ENCODE results near the gene PCIF1.

The PCIF1 gene

DNA sequence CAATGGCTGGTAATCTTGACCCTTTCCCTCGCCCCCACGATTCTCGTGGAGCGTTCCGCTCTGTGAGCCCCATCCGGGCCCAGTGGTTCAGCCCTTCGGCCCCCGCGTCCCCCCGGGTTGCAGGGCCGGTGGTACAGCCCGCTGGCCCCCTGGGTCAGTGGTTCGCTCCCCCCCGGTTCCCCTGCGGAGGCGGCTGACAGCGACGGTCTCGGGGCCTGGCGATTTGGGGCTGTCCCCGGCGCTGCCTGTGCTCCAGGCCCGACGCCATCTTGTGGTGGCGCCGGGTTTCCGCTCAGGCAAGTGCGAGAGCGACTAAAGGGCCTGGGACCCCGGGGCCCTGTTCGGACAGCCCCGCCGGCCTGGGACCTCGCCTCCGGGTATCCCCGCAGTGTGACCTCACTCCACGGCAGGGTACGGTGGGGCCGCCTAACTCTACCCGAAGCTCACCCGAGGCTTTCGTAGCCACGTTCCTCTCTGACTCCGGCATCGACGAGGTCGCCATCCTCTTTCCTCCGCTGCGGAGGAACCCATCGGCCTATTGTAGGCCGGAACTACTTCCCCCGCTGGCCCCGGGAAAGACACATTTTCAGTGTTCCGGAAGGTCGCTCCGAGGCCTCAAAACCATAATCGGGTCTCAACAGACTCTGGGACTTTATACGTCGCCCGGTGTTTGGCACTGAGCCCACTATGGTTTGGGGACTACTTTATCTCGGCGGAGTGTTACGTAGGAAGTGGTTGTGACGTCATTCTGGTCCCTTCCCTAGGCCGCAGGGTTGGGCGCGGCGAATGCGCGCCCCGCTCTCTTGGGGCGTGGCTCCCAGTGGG is 37.4 kb downstream of the PCIF1 start, which contains the start of gene ZNF335 (continued):
- TF ChIP-seq, protein P1, sequence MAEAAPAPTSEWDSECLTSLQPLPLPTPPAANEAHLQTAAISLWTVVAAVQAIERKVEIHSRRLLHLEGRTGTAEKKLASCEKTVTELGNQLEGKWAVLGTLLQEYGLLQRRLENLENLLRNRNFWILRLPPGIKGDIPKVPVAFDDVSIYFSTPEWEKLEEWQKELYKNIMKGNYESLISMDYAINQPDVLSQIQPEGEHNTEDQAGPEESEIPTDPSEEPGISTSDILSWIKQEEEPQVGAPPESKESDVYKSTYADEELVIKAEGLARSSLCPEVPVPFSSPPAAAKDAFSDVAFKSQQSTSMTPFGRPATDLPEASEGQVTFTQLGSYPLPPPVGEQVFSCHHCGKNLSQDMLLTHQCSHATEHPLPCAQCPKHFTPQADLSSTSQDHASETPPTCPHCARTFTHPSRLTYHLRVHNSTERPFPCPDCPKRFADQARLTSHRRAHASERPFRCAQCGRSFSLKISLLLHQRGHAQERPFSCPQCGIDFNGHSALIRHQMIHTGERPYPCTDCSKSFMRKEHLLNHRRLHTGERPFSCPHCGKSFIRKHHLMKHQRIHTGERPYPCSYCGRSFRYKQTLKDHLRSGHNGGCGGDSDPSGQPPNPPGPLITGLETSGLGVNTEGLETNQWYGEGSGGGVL (tag by site-specific recombination; IDR thresholded peaks at IDR 0.05), result peak; percentile 32; the same call in 1 of the 2 replicates
- TF ChIP-seq ZNF155 (tag by site-specific recombination; IDR thresholded peaks at IDR 0.05) (0 out of 2 replicates have a peak, but pooled peaks have one; percentile 73), HOXA7 (CRISPR knock-in tag; IDR thresholded peaks at IDR 0.05; ENCODE audit: borderline replicate concordance) (no peak), ZNF623 (tag by site-specific recombination; IDR thresholded peaks at IDR 0.05) (peak; percentile 40; the same call in 1 of the 2 replicates), RBAK (tag by site-specific recombination; IDR thresholded peaks at IDR 0.05) (no peak), ZFP41 (tag by site-specific recombination; IDR thresholded peaks at IDR 0.05; ENCODE audit: borderline replicate concordance) (0 out of 2 replicates have a peak, but pooled peaks have one; percentile 50), ZNF311 (tag by site-specific recombination; IDR thresholded peaks at IDR 0.05; ENCODE audit: borderline replicate concordance) (no peak), ZNF133 (tag by site-specific recombination; IDR thresholded peaks at IDR 0.05) (no peak), ZNF548 (tag by site-specific recombination; IDR thresholded peaks at IDR 0.05) (no peak), ZNF654 (tag by site-specific recombination; IDR thresholded peaks at IDR 0.05; ENCODE audit: low read depth) (peak; percentile 27; the same call in 1 of the 2 replicates), BCL11B (tag by site-specific recombination; IDR thresholded peaks at IDR 0.05; ENCODE audit: low read depth) (peak; percentile 66; the same call in 1 of the 2 replicates), YY2 (tag by site-specific recombination; IDR thresholded peaks at IDR 0.05) (peak; percentile 93), ZNF350 (tag by site-specific recombination; IDR thresholded peaks at IDR 0.05) (no peak), ZNF544 (tag by site-specific recombination; IDR thresholded peaks at IDR 0.05) (no peak), ZNF114 (tag by site-specific recombination; IDR thresholded peaks at IDR 0.05) (no peak), ZNF621 (tag by site-specific recombination; IDR thresholded peaks at IDR 0.05) (no peak; the same call in 1 of the 2 replicates), ZNF626 (tag by site-specific recombination; IDR thresholded peaks at IDR 0.05) (no peak), ZNF37A (tag by site-specific recombination; IDR thresholded peaks at IDR 0.05) (0 out of 2 replicates have a peak, but pooled peaks have one; percentile 38)
- TF ChIP-seq, protein P2, sequence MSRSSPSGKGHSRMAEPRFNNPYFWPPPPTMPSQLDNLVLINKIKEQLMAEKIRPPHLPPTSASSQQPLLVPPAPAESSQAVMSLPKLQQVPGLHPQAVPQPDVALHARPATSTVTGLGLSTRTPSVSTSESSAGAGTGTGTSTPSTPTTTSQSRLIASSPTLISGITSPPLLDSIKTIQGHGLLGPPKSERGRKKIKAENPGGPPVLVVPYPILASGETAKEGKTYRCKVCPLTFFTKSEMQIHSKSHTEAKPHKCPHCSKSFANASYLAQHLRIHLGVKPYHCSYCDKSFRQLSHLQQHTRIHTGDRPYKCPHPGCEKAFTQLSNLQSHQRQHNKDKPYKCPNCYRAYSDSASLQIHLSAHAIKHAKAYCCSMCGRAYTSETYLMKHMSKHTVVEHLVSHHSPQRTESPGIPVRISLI (tag by site-specific recombination; IDR thresholded peaks at IDR 0.05), result no peak
- TF ChIP-seq, protein P3, sequence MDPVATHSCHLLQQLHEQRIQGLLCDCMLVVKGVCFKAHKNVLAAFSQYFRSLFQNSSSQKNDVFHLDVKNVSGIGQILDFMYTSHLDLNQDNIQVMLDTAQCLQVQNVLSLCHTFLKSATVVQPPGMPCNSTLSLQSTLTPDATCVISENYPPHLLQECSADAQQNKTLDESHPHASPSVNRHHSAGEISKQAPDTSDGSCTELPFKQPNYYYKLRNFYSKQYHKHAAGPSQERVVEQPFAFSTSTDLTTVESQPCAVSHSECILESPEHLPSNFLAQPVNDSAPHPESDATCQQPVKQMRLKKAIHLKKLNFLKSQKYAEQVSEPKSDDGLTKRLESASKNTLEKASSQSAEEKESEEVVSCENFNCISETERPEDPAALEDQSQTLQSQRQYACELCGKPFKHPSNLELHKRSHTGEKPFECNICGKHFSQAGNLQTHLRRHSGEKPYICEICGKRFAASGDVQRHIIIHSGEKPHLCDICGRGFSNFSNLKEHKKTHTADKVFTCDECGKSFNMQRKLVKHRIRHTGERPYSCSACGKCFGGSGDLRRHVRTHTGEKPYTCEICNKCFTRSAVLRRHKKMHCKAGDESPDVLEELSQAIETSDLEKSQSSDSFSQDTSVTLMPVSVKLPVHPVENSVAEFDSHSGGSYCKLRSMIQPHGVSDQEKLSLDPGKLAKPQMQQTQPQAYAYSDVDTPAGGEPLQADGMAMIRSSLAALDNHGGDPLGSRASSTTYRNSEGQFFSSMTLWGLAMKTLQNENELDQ (tag by site-specific recombination; IDR thresholded peaks at IDR 0.05; ENCODE audit: low read depth), result peak; percentile 79; the same call in 1 of the 2 replicates
- TF ChIP-seq, protein P4, sequence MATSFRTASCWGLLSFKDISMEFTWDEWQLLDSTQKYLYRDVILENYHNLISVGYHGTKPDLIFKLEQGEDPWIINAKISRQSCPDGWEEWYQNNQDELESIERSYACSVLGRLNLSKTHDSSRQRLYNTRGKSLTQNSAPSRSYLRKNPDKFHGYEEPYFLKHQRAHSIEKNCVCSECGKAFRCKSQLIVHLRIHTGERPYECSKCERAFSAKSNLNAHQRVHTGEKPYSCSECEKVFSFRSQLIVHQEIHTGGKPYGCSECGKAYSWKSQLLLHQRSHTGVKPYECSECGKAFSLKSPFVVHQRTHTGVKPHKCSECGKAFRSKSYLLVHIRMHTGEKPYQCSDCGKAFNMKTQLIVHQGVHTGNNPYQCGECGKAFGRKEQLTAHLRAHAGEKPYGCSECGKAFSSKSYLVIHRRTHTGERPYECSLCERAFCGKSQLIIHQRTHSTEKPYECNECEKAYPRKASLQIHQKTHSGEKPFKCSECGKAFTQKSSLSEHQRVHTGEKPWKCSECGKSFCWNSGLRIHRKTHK (tag by site-specific recombination; IDR thresholded peaks at IDR 0.05), result peak; percentile 53; the same call in 1 of the 2 replicates
- TF ChIP-seq, protein P5, sequence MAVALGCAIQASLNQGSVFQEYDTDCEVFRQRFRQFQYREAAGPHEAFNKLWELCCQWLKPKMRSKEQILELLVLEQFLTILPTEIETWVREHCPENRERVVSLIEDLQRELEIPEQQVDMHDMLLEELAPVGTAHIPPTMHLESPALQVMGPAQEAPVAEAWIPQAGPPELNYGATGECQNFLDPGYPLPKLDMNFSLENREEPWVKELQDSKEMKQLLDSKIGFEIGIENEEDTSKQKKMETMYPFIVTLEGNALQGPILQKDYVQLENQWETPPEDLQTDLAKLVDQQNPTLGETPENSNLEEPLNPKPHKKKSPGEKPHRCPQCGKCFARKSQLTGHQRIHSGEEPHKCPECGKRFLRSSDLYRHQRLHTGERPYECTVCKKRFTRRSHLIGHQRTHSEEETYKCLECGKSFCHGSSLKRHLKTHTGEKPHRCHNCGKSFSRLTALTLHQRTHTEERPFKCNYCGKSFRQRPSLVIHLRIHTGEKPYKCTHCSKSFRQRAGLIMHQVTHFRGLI (tag by site-specific recombination; IDR thresholded peaks at IDR 0.05), result peak; percentile 100
- TF ChIP-seq, protein P6, sequence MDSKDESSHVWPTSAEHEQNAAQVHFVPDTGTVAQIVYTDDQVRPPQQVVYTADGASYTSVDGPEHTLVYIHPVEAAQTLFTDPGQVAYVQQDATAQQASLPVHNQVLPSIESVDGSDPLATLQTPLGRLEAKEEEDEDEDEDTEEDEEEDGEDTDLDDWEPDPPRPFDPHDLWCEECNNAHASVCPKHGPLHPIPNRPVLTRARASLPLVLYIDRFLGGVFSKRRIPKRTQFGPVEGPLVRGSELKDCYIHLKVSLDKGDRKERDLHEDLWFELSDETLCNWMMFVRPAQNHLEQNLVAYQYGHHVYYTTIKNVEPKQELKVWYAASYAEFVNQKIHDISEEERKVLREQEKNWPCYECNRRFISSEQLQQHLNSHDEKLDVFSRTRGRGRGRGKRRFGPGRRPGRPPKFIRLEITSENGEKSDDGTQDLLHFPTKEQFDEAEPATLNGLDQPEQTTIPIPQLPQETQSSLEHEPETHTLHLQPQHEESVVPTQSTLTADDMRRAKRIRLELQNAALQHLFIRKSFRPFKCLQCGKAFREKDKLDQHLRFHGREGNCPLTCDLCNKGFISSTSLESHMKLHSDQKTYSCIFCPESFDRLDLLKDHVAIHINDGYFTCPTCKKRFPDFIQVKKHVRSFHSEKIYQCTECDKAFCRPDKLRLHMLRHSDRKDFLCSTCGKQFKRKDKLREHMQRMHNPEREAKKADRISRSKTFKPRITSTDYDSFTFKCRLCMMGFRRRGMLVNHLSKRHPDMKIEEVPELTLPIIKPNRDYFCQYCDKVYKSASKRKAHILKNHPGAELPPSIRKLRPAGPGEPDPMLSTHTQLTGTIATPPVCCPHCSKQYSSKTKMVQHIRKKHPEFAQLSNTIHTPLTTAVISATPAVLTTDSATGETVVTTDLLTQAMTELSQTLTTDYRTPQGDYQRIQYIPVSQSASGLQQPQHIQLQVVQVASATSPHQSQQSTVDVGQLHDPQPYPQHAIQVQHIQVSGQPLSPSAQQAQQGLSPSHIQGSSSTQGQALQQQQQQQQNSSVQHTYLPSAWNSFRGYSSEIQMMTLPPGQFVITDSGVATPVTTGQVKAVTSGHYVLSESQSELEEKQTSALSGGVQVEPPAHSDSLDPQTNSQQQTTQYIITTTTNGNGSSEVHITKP (tag by site-specific recombination; IDR thresholded peaks at IDR 0.05), result peak; percentile 100
- TF ChIP-seq, protein P7, sequence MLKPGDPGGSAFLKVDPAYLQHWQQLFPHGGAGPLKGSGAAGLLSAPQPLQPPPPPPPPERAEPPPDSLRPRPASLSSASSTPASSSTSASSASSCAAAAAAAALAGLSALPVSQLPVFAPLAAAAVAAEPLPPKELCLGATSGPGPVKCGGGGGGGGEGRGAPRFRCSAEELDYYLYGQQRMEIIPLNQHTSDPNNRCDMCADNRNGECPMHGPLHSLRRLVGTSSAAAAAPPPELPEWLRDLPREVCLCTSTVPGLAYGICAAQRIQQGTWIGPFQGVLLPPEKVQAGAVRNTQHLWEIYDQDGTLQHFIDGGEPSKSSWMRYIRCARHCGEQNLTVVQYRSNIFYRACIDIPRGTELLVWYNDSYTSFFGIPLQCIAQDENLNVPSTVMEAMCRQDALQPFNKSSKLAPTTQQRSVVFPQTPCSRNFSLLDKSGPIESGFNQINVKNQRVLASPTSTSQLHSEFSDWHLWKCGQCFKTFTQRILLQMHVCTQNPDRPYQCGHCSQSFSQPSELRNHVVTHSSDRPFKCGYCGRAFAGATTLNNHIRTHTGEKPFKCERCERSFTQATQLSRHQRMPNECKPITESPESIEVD (tag by site-specific recombination; IDR thresholded peaks at IDR 0.05), result peak; percentile 54

Data from HEK293 (cell line).